ENCODE data around the gene RNF144B. TPM values are rescaled to one million over a fixed set of nuclear protein-coding genes. Genes with fewer than 3 reads are reported as not detected.

RNF144B gene
- total and polyA plus RNA-seq, 9 of the 15 experiments (the other 6 are each of a cell fraction or from before 2014, with no cell fraction given): 0.01 TPM; not detected in 8

- TF ChIP-seq ILK (tag; IDR thresholded peaks at IDR 0.05; ENCODE audit: borderline replicate concordance, low read depth) (no peak), ZNF717 (CRISPR knock-in tag; IDR thresholded peaks at IDR 0.05) (no peak), MAFK (IDR thresholded peaks at IDR 0.05; ENCODE audit: low read length) (no peak)
- TF ChIP-seq, protein P1, sequence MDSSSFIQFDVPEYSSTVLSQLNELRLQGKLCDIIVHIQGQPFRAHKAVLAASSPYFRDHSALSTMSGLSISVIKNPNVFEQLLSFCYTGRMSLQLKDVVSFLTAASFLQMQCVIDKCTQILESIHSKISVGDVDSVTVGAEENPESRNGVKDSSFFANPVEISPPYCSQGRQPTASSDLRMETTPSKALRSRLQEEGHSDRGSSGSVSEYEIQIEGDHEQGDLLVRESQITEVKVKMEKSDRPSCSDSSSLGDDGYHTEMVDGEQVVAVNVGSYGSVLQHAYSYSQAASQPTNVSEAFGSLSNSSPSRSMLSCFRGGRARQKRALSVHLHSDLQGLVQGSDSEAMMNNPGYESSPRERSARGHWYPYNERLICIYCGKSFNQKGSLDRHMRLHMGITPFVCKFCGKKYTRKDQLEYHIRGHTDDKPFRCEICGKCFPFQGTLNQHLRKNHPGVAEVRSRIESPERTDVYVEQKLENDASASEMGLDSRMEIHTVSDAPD (CRISPR knock-in tag; IDR thresholded peaks at IDR 0.05): no peak
Observed at GRCh38 chr6:18444111-18444510, 57.0 kb downstream of the RNF144B start (continued).

DNA sequence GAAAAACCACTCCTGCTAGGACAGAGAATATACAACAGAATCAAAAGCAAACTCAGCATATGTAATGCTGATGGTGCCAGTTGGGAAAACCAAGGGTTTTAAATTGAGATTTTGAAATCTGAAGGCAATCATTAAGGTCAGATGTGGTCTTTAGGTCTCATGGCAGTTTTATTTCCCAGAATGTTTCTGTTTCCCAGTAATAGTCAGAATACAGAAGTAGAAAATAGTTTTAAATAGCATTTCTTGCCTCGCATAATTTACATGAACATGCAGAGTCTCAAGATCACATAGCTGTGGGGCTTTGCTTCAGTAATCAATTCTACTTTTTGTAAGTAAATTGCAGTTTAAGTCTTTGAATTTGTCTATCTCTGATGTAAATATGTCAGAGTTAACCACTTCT is 58.1 kb downstream of the RNF144B start:
- no peak for ATAC-seq
- Histone ChIP-seq H2AFZ (ENCODE audit: low read depth, low read length) (no peak overlapping the region), H3K9me1 (ENCODE audit: control insufficient read depth, insufficient read depth, low read length) (no peaks in the 10 kb centered on the region), H3K79me2 (ENCODE audit: control insufficient read depth, insufficient read depth, low read length) (no peaks in the 10 kb centered on the region), H3K4me2 (ENCODE audit: insufficient read depth, low read length) (no peak overlapping the region), H3K4me1 (replicated peaks in 1 of 2; ENCODE audit: control insufficient read depth in 2 of 2, insufficient read depth in 2 of 2, low read length in 2 of 2) (no peaks in the 10 kb centered on the region), H3K4me3 (no peak overlapping the region), H3K9ac (ENCODE audit: insufficient read depth in 1 of 2, low read depth in 2 of 2, low read length in 2 of 2) (no peak overlapping the region), H3K27ac (ENCODE audit: extremely low read depth, low read depth, low read length) (no peak overlapping the region), H3K9me3 (replicated peaks; ENCODE audit: control insufficient read depth, insufficient read depth, low read depth, low read length) (no peaks in the 10 kb centered on the region), H4K20me1 (replicated peaks; ENCODE audit: control insufficient read depth, insufficient read depth, low read length) (no peaks in the 10 kb centered on the region), H3K27me3 (ENCODE audit: control insufficient read depth in 2 of 2, insufficient read depth in 2 of 2, low read length in 2 of 2) (no peaks in the 10 kb centered on the region), H3K36me3 (ENCODE audit: control insufficient read depth, insufficient read depth, low read length) (no peaks in the 10 kb centered on the region)
- in situ Hi-C loops (cut with MboI): no loop called here
- TF ChIP-seq STAT5B (CRISPR knock-in tag; IDR thresholded peaks at IDR 0.05) (no peak), TCF7 (IDR thresholded peaks at IDR 0.05; ENCODE audit: borderline replicate concordance) (no peak), POLR2A (conservative IDR thresholded peaks at IDR 0.05) (no peak)
- intact Hi-C loops (cut with micrococcal nuclease): no loop called here
- ChIA-PET CTCF (ENCODE audit: low intra/inter-chr PET ratio) (no interaction called here), POLR2A (interaction anchor here (1.7 kb wide), 1 partner anchor 8 kb away, joined by 4 read pairs; no protein-coding TSS in a partner anchor)
- no peak for FAIRE-seq
- 0% methylated on average over 1 of the region's 1 CpG for WGBS (ENCODE audit: insufficient coverage, low coverage, missing lambda C conversion rate)
- BruUV-seq (replicated peaks): no TSS peak
- no peak for DNase-seq (ENCODE audit: extremely low read depth in 1 of 4, low spot score in 3 of 4)

All from K562 (cell line).